NB4 (cell line): ENCODE data around the gene LRRC70.
A peak's percentile ranks its signal among the peaks of the same experiment; 100 is the strongest.

Source experiments
- DNase-seq: peaks from one replicate; pipeline ENCODE4 v3.0.0; 2010; ENCODE audit warnings: low read depth
- H3K4me3 ChIP-seq: one replicate; pipeline ENCODE4 v1.5.1; 2011; ENCODE audit warnings: mild to moderate bottlenecking, low read depth, low read length, moderate library complexity
- MAX ChIP-seq: IDR thresholded peaks from 2 replicates; pipeline ENCODE4 v1.6.1; 2011; ENCODE audit warnings: low read depth, low read length
- MYC ChIP-seq: IDR thresholded peaks from 2 replicates; pipeline ENCODE4 v1.6.1; 2011; ENCODE audit warnings: low read depth, low read length
- POLR2A ChIP-seq: IDR thresholded peaks from 2 replicates; pipeline ENCODE4 v1.6.1; 2011; ENCODE audit warnings: mild to moderate bottlenecking; ENCODE audit not compliant: insufficient read length; ENCODE audit errors: extremely low read depth
- TF ChIP-seq, protein P1 (sequence below): IDR thresholded peaks from one replicate; pipeline ENCODE4 v1.5.1; 2012; ENCODE audit warnings: low read depth, low read length

LRRC70 gene

GRCh38 chr5:62589504-62589903 lies 10.9 kb downstream of the LRRC70 start:
- TF ChIP-seq MAX (no peak), POLR2A (no peak), MYC (no peak)
- TF ChIP-seq, protein P1, sequence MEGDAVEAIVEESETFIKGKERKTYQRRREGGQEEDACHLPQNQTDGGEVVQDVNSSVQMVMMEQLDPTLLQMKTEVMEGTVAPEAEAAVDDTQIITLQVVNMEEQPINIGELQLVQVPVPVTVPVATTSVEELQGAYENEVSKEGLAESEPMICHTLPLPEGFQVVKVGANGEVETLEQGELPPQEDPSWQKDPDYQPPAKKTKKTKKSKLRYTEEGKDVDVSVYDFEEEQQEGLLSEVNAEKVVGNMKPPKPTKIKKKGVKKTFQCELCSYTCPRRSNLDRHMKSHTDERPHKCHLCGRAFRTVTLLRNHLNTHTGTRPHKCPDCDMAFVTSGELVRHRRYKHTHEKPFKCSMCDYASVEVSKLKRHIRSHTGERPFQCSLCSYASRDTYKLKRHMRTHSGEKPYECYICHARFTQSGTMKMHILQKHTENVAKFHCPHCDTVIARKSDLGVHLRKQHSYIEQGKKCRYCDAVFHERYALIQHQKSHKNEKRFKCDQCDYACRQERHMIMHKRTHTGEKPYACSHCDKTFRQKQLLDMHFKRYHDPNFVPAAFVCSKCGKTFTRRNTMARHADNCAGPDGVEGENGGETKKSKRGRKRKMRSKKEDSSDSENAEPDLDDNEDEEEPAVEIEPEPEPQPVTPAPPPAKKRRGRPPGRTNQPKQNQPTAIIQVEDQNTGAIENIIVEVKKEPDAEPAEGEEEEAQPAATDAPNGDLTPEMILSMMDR = no peak
- no peak overlapping the region for H3K4me3 ChIP-seq
- no peak for DNase-seq

DNA sequence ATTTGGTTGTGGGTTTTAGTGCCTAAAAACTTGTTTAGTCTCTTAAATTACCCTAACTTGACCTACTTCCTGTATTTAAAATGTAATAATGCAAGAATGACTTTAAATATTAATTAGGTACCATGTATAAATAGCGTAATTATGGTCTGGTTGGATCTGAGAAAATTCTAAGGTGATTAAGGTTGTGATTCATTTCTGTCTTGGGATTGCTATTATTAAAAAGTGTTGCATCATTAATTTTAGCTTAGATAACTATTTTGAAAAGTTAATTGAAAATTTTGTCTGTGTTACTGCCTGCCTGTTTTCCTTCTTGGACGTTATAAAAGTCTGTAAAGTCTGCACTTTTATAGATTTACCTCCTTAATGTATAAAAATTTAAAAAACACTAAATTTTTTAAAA lies 11.8 kb downstream of the LRRC70 start:
- no peak for TF ChIP-seq POLR2A
- TF ChIP-seq MYC = no peak
- TF ChIP-seq MAX = no peak
- TF ChIP-seq, protein P1 = no peak
- H3K4me3 ChIP-seq = no peak overlapping the region
- DNase-seq = no peak

DNA sequence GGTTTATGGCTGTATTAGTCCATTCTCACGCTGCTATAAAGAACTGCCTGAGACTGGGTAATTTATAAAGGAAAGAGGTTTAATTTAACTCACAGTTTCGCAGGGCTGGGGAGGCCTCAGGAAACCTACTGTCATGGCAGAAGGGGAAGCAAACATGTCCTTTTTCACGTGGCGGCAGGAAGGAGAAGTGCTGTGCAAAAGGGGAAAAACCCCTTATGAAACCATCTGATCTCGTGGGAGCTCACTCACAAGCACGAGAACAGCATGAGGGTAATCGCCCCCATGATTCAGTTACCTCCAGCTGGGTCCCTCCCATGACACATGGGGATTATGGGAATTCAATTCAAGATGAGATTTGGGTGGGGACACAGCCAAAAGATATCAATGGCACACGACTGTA lies 13.9 kb downstream of the LRRC70 start:
- TF ChIP-seq MAX (no peak), POLR2A (no peak), MYC (no peak)
- TF ChIP-seq, protein P1 = no peak
- no peak overlapping the region for H3K4me3 ChIP-seq
- peak; percentile 54 for DNase-seq

DNA sequence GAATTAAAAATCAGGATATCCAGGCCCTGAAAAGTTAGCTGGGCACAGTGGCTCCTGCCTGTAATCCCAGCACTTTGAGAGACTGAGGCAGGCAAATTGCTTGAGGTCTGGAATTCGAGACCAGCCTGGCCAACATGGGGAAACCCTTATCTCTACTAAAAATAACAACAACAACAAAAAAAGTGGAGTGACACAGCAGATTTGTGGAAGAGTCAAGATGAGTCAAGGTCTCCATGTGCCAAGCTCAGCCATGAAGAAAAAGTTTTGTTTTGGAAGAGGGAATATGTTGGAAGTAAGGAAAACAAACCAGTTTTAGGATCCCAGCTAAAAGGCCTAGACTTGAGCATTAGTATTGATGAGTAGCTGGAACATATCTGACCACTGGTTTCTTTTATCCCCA lies 14.7 kb downstream of the LRRC70 start:
- no peak for DNase-seq
- no peak for TF ChIP-seq MYC
- TF ChIP-seq MAX = no peak
- TF ChIP-seq, protein P1 = no peak
- no peak for TF ChIP-seq POLR2A
- H3K4me3 ChIP-seq = no peak overlapping the region

DNA sequence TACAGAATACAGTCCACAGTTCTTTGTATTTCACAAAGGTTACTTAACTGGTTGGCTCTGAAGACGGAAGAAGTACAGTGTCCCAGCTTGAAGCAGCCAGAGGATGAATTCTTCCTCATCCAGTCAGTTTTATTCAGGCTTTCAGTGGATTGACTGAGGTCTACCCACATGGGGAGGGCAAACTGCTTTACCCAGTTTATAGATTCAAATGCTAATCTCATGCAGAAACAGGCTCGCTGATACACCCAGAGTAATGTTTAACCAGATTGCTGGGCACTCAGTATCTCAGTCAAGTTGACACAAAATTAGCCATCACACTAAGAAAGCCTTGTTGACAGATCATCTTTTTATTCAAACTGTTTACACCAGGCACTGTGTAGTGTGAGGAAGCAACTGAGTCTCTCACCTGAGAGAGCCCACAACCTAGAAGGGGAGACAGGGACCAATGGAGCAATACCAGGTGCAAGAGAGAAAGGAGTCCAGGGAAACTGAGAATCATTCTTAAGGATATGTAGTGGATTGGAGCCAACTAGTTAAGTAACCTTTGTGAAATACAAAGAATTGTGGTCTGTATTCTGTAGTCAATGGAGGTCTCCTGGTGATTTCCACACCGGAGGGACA lies 15.9 kb downstream of the LRRC70 start:
- H3K4me3 ChIP-seq = no peak overlapping the region
- no peak for TF ChIP-seq MAX
- no peak for TF ChIP-seq MYC
- TF ChIP-seq, protein P1 = no peak
- TF ChIP-seq POLR2A = no peak
- no peak for DNase-seq

DNA sequence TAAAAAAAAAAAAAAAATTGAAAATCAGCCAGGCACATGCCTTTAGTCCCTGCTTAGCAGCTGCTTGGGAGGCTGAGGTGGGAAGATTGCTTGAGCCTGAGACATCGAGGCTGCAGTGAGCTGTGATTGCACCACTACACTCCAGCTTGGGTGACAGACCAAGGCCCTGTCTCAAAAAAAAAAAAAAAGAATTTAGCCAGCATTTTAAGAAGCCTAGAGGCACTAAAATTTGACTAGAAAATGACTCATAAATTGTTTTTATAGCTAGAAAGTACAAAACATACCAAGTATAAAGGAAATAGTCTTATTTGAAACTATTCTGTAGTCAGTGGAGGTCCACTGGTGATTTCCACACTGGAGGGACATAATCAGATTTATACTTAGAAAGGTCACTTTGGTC lies 17.5 kb downstream of the LRRC70 start:
- DNase-seq = no peak
- H3K4me3 ChIP-seq = no peak overlapping the region
- TF ChIP-seq POLR2A = no peak
- TF ChIP-seq MYC = no peak
- TF ChIP-seq MAX = no peak
- TF ChIP-seq, protein P1 = no peak
